CD4-positive, alpha-beta T cell treated with Interleukin-17A for 1 hour (primary cell): ENCODE data around the gene KCNQ2.
"Not testable (repeated sequence)": the region's sequence is repeated elsewhere in the genome, so short reads cannot be mapped to it uniquely, and the experiment has no call there.

Experiments
- DNase-seq: peaks from one replicate; pipeline ENCODE4 v3.0.0-alpha.2; 2020

KCNQ2 gene

GRCh38 chr20:63471981-63472831, at the start of gene KCNQ2:
Gene KCNQ2, minus strand, starts transcription at chr20:63472655. Its CDS starts 192 bp downstream, at chr20:63472463.
- no peak for DNase-seq

GRCh38 chr20:63521602-63522001, 49.1 kb upstream of the KCNQ2 start:
- DNase-seq: no peak

- peak; percentile 65 for DNase-seq
Measured at GRCh38 chr20:63520934-63521601, 48.6 kb upstream of the KCNQ2 start.

- DNase-seq: peak; percentile 84
Measured at GRCh38 chr20:63520504-63520933, 48.1 kb upstream of the KCNQ2 start, which contains the start of gene PPDPF. Gene PPDPF, plus strand, starts transcription at chr20:63520765. Its CDS starts 544 bp downstream, at chr20:63521309.

- DNase-seq: peak; percentile 77
Measured at GRCh38 chr20:63519668-63520503, 47.4 kb upstream of the KCNQ2 start.

- no peak for DNase-seq
Measured at GRCh38 chr20:63518946-63519667, 46.7 kb upstream of the KCNQ2 start.

- no peak for DNase-seq
Measured at GRCh38 chr20:63518351-63518861, 46.0 kb upstream of the KCNQ2 start.

GRCh38 chr20:63517376-63518309, 45.2 kb upstream of the KCNQ2 start:
- DNase-seq: no peak

- not testable (repeated sequence) for DNase-seq
Measured at GRCh38 chr20:63514520-63514919, 42.1 kb upstream of the KCNQ2 start.

GRCh38 chr20:63513207-63513606, 40.8 kb upstream of the KCNQ2 start:
- no peak for DNase-seq

- DNase-seq: no peak
Measured at GRCh38 chr20:63509088-63509564, 36.7 kb upstream of the KCNQ2 start.

- no peak for DNase-seq
Measured at GRCh38 chr20:63508072-63508768, 35.8 kb upstream of the KCNQ2 start.

- DNase-seq: no peak
Measured at GRCh38 chr20:63507083-63507743, 34.8 kb upstream of the KCNQ2 start.

- DNase-seq: no peak
Measured at GRCh38 chr20:63505723-63506122, 33.3 kb upstream of the KCNQ2 start.

- DNase-seq: no peak
Measured at GRCh38 chr20:63505281-63505680, 32.8 kb upstream of the KCNQ2 start.

- DNase-seq: no peak
Measured at GRCh38 chr20:63504642-63505041, 32.2 kb upstream of the KCNQ2 start.

GRCh38 chr20:63503524-63503923, 31.1 kb upstream of the KCNQ2 start:
- DNase-seq: no peak

- no peak for DNase-seq
Measured at GRCh38 chr20:63502671-63503172, 30.3 kb upstream of the KCNQ2 start.
